Germinal center (tissue), 1 donor: ENCODE data around the gene UQCC5.

Source experiments
- DNase-seq: peaks from one replicate; pipeline ENCODE4 v3.0.0; 2012; ENCODE audit warnings: mixed read lengths, low spot score

The UQCC5 gene

GRCh38 chr3:52536369-52537164, at the start of gene UQCC5:
Gene UQCC5, plus strand, starts transcription at chr3:52536605. Its CDS starts 151 bp downstream, at chr3:52536756.
- DNase-seq = peak; percentile 99

GRCh38 chr3:52487050-52487787, 49.2 kb upstream of the UQCC5 start:
- no peak for DNase-seq

GRCh38 chr3:52487788-52488691, 48.4 kb upstream of the UQCC5 start:
- DNase-seq = no peak

- DNase-seq = no peak
Measured at GRCh38 chr3:52488746-52489145, 47.7 kb upstream of the UQCC5 start.

GRCh38 chr3:52489453-52489852, 47.0 kb upstream of the UQCC5 start:
- DNase-seq = no peak

- DNase-seq = no peak
Measured at GRCh38 chr3:52490035-52490938, 46.1 kb upstream of the UQCC5 start.

- DNase-seq = no peak
Measured at GRCh38 chr3:52490939-52491526, 45.4 kb upstream of the UQCC5 start.

- DNase-seq = no peak
Measured at GRCh38 chr3:52492059-52492458, 44.3 kb upstream of the UQCC5 start.

GRCh38 chr3:52493232-52494017, 43.0 kb upstream of the UQCC5 start:
- no peak for DNase-seq

- DNase-seq = no peak
Measured at GRCh38 chr3:52494445-52494844, 42.0 kb upstream of the UQCC5 start.

GRCh38 chr3:52494886-52495495, 41.4 kb upstream of the UQCC5 start, which contains the start of gene STAB1:
Gene STAB1, plus strand, starts transcription at chr3:52495338. Its CDS starts 76 bp downstream, at chr3:52495414.
- DNase-seq = no peak

GRCh38 chr3:52495777-52496602, 40.4 kb upstream of the UQCC5 start:
- no peak for DNase-seq

- DNase-seq = peak; percentile 39
Measured at GRCh38 chr3:52498137-52499054, 38.0 kb upstream of the UQCC5 start.

GRCh38 chr3:52501046-52501445, 35.4 kb upstream of the UQCC5 start:
- no peak for DNase-seq

- no peak for DNase-seq
Measured at GRCh38 chr3:52502001-52502400, 34.4 kb upstream of the UQCC5 start.

- no peak for DNase-seq
Measured at GRCh38 chr3:52502808-52503350, 33.5 kb upstream of the UQCC5 start.

GRCh38 chr3:52503788-52504424, 32.5 kb upstream of the UQCC5 start:
- DNase-seq = no peak
